NCI-H526 (cell line): ENCODE measurements around the gene PLAC8L1.
"Not testable (repeated sequence)": the region's sequence is repeated elsewhere in the genome, so short reads cannot be mapped to it uniquely, and the experiment has no call there.

ENCODE experiments used
- DNase-seq, 2 experiments: peaks; one replicate each; lab custom pipeline; 2025; lab: John Stamatoyannopoulos, UW

PLAC8L1 gene

GRCh38 chr5:146105477-146105876, at the start of gene PLAC8L1:
Gene PLAC8L1 (minus strand): TSS chr5:146105577. CDS start chr5:146104311, 1,266 bp downstream.
- no peak for DNase-seq

- no peak for DNase-seq
Measured at GRCh38 chr5:146151970-146152369, 46.6 kb upstream of the PLAC8L1 start.

- DNase-seq: no peak
Measured at GRCh38 chr5:146137967-146138403, 32.6 kb upstream of the PLAC8L1 start.

- peak in 1 of 2 experiments; percentile 14 for DNase-seq
Measured at GRCh38 chr5:146130440-146131045, 25.2 kb upstream of the PLAC8L1 start.

GRCh38 chr5:146126068-146126467, 20.7 kb upstream of the PLAC8L1 start:
- no peak for DNase-seq

- DNase-seq: peak; percentile 64 to 69
Measured at GRCh38 chr5:146124580-146124979, 19.2 kb upstream of the PLAC8L1 start.

GRCh38 chr5:146121451-146121850, 16.1 kb upstream of the PLAC8L1 start:
- DNase-seq: not testable (repeated sequence)

GRCh38 chr5:146118322-146118721, 12.9 kb upstream of the PLAC8L1 start:
- no peak for DNase-seq

GRCh38 chr5:146117216-146117615, 11.8 kb upstream of the PLAC8L1 start:
- DNase-seq: not testable (repeated sequence)

GRCh38 chr5:146116361-146116760, 11.0 kb upstream of the PLAC8L1 start:
- no peak for DNase-seq

GRCh38 chr5:146112476-146112875, 7.1 kb upstream of the PLAC8L1 start:
- no peak for DNase-seq

GRCh38 chr5:146111409-146111808, 6.0 kb upstream of the PLAC8L1 start:
- no peak for DNase-seq

GRCh38 chr5:146109379-146109778, 4.0 kb upstream of the PLAC8L1 start:
- DNase-seq: no peak

- DNase-seq: not testable (repeated sequence)
Measured at GRCh38 chr5:146108870-146109269, 3.5 kb upstream of the PLAC8L1 start.

GRCh38 chr5:146107901-146108300, 2.5 kb upstream of the PLAC8L1 start:
- no peak for DNase-seq

- no peak for DNase-seq
Measured at GRCh38 chr5:146103594-146103993, 1.8 kb downstream of the PLAC8L1 start.

GRCh38 chr5:146101646-146102045, 3.7 kb downstream of the PLAC8L1 start:
- DNase-seq: no peak

GRCh38 chr5:146098047-146098446, 7.3 kb downstream of the PLAC8L1 start:
- no peak for DNase-seq

GRCh38 chr5:146091881-146092280, 13.5 kb downstream of the PLAC8L1 start:
- no peak for DNase-seq

- DNase-seq: no peak
Measured at GRCh38 chr5:146089287-146089686, 16.1 kb downstream of the PLAC8L1 start.

GRCh38 chr5:146088098-146088497, 17.3 kb downstream of the PLAC8L1 start:
- DNase-seq: no peak

- DNase-seq: no peak
Measured at GRCh38 chr5:146084376-146084775, 21.0 kb downstream of the PLAC8L1 start.

GRCh38 chr5:146082798-146083197, 22.6 kb downstream of the PLAC8L1 start:
- DNase-seq: no peak

GRCh38 chr5:146081556-146081955, 23.8 kb downstream of the PLAC8L1 start:
- no peak for DNase-seq
